ENCODE measurements around the gene SLC25A21.
"Not testable (repeated sequence)": the region's sequence is repeated elsewhere in the genome, so short reads cannot be mapped to it uniquely, and the experiment has no call there.

Gene SLC25A21

DNA sequence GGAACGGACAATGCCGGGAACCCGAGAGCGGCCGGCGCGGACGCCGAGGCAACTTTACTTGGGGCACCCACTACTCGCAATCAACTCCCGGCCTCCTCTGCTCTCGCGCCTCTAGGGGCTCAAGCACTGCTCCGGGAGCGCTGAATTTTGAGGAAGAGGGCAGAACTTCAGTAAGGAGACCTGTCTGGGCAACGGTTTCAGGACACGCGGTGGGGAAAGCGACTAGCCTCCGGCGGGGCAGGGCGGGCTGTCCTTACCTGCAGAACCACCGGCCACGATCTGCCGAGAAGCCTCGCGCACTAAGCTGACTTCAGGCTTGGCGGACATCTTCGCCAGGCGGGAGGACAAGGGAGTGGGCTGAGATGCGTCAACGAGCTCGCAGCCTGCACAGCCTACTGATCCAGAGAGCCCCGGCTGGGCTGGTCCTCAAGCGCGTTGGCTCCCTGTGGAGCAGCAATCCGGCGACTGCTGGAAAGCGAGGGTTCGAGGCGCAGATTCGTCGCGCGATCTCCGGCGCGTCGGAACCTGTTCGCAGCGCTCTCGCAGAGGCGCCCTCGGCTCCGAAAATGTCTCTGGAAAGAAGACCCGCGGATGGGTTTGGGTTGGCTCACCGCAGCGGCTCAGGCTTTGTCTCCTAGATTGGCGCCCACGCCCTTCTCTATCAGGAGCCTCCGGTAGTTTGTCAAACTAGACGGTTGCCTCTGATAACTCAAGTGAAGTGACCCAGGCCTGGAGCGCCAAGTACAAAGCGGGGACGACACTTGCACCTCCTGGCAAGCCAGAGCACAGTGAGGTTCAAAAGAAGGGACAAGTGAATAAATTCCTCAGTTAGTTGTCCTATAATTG is at the start of gene SLC25A21:
Gene SLC25A21, minus strand, starts transcription at position 583 of the 846 bp plus-strand sequence.
- FAIRE-seq = no peak

- FAIRE-seq = no peak
These were observed 48.7 kb upstream of the SLC25A21 start for GRCh38 chr14:37221073-37221472.

- FAIRE-seq = no peak
These were observed 42.9 kb upstream of the SLC25A21 start for GRCh38 chr14:37215345-37215744.

DNA sequence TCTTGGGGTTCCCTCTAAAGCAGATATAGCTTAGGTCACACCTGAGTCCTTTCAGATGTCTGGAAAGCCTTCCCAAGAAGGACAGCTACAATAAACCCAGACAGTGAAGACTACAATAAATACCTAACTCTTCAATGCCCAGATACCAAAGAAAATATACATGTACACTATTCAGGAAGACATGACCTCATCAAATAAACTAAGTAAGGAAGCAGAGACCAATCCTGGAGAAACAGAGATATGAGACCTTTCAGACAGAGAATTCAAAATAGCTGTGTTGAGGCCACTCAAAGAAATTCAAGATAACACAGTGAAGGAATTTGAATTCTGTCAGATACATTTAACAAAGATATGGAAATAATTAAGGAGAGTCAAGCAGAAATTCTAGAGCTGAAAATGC is 40.6 kb upstream of the SLC25A21 start:
- FAIRE-seq = no peak

GRCh38 chr14:37210448-37210847 is 38.0 kb upstream of the SLC25A21 start:
- FAIRE-seq = no peak

DNA sequence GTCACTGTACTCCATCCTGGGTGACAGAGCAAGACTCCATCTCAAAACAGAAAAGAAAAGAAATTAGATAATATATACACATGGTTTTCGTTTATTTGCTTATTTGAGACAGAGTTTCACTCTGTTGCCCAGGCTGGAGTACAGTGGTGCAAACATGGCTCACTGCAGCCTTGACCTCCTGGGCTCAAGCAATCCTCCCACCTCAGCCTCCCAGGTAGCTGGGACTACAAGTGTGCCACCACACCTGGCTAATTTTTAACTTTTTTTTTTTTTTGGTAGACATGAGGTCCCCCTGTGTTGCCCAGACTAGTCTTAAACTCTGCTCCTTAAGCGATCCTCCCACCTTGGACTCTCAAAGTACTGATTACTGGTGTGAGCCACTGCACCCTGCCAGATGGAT is 37.2 kb upstream of the SLC25A21 start:
- FAIRE-seq = not testable (repeated sequence)

GRCh38 chr14:37205623-37206605 is 33.5 kb upstream of the SLC25A21 start:
- FAIRE-seq = not testable (repeated sequence)

DNA sequence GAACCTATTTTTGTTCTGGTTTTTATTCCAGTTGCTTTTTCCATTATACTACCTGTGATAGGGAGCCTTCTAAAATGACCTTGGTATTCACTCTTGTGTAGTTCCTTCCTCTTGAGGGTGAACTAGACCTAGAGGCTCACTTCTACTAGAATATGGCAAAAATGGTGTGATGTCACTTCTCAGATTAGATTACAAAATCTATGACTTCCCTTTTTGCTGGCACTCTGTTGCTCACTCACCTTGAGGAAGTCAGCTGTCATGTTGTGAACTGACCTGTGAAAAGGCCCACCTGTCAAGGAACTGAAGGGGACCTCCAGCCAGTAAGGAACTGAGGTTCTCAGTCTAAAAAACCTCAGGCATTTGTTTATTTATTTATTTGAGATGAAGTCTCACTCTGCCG is 31.0 kb upstream of the SLC25A21 start:
- no peak for FAIRE-seq

GRCh38 chr14:37202812-37203211 is 30.4 kb upstream of the SLC25A21 start:
- FAIRE-seq = no peak

DNA sequence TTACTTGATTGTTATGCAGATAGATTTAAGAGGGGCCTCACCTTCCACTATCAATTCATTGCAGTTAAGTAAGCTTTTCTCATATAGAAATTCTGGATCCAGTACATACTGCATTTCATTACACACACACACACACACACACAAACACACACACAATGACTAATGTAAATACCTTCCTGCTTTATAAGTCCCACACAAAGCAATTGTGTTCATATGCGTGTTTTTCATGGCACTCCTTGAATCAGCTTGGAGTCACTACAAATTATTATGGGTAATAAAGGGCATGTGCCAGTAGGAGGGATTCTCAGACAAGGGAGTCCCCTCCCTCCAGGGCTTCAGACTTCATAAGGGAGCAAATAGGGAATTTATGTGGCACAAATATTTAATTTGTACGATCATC is 29.9 kb upstream of the SLC25A21 start:
- FAIRE-seq = no peak

- FAIRE-seq = no peak
These were observed 29.3 kb upstream of the SLC25A21 start for GRCh38 chr14:37201724-37202123.

- FAIRE-seq = no peak
These were observed 26.5 kb upstream of the SLC25A21 start for GRCh38 chr14:37198907-37199306.

DNA sequence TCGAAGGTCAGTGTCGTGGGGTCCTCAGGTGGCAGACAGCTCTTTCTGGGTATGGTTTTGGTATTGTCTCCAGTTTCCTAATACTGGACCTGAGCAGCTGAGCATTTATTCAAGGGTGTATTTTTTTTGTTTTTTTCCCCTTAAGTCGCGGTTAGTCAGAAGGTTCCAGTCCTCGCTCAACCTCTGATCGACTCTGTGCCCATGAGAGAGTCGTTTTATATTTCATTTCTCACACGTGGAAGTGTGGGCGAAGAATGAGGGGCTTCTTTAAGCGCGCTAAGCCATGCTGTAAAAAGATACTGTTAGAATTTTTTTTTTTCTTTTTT is 25.8 kb upstream of the SLC25A21 start:
- no peak for FAIRE-seq

DNA sequence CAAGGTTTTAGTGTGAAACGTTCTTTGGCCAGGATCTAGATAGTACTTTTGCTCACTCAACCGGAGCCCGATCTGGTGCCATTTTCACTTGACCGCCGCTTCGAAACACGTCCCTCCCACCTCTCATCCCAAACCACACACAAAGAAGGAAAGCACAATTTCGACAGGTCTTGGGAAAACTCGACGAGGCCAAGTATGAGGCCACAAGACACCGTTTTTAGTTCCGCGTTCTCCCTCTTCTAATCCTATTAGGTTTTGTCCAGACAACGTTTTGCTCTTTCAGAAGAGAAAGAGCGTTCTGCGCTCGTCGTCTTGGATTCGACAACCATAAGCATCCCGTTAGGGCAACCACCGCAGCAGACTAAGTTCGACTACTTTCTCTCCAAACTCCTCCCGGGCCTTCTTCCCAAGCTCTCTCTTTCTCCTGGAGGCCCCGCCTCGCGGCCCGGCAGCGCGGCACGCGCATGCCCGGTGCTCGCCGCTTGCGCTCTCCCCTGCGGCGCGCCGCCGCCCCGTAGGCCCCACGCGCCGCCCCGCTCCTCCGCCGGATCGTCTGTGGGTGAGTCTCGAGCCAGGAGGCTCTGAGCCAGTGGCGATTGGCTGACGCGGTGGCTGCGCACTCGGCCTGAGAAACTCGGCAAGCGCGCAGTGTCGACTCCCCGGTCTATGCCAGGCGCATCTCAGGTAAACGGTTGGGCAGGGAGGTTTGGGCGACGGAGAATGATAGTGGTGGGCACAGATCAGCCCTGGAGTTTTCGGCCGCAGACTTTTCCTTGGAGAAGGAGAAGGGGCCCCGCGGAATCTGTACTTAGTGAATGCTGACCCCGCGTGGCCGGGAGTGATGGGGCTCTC is 25.2 kb upstream of the SLC25A21 start, which contains the start of gene MIPOL1:
Gene MIPOL1, plus strand, starts transcription at position 517 of the 852 bp plus-strand sequence. CDS start 49,952 bp downstream, outside the sequence.
- FAIRE-seq = no peak

- FAIRE-seq = peak; percentile 33
These were observed 24.4 kb upstream of the SLC25A21 start for GRCh38 chr14:37196604-37197420.

- FAIRE-seq = no peak
These were observed 22.9 kb upstream of the SLC25A21 start for GRCh38 chr14:37195327-37195726.

DNA sequence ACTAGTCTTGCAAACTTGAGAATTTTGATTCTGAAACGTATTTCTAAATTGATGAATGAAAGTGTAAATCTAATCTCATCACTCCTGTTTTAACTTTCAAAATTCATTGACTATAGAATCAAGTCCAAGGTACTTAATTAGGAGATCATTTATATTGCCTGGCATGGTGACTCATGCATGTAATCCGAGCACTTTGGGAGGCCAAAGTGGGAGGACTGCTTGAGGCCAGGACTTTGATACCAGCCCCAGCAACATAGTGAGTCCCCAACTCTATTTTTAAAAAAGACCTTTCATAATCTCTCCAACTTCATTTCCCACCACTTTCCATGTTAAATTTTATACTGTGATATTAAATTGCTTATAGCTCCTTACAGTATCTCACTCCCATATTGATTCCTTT is 22.3 kb upstream of the SLC25A21 start:
- FAIRE-seq = no peak

DNA sequence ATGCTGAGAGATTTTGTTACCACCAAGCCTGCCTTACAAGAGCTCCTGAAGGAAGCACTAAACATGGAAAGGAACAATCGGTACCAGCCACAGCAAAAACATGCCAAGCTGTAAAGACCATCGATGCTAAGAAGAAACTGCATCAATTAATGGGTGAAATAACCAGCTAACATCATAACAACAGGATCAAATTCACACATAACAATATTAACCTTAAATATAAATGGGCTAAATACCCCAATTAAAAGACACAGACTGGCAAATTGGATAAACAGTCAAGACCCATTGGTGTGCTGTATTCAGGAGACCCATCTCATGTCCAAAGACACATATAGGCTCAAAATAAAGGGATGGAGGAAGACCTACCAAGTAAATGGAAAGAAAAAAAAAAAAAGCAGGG is 17.3 kb upstream of the SLC25A21 start:
- FAIRE-seq = not testable (repeated sequence)

DNA sequence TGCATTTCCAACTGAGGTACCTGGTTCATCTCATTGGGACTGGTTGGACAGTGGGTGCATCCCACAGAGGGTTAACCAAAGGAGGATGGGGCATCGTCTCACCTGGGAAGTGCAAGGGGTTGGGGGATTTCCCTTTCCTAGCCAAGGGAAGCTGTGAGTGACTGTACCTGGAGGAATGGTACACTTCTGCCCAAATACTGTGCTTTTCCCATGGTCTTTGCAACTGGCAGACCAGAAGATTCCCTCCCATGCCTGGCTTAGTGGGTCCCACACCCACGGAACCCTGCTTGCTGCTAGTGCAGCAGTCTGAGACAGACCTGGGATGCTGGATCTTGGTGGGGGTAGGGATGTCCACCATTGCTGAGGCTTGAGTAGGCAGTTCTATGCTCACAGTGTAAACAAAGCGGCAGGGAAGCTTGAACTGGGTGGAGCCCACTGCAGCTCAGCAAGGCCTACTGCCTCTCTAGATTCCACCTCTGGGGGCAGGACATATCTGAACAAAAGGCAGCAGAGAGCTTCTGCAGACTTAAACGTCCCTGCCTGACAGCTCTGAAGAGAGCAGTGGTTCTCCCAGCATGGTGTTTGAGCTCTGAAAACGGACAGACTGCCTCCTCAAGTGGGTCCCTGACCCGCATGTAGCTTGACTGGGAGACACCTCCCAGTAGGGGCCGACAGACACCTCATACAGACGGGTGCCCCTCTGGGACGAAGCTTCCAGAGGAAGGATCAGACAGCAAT is 15.6 kb upstream of the SLC25A21 start:
- FAIRE-seq = not testable (repeated sequence)

- no peak for FAIRE-seq
These were observed 14.9 kb upstream of the SLC25A21 start for GRCh38 chr14:37187294-37187693.

DNA sequence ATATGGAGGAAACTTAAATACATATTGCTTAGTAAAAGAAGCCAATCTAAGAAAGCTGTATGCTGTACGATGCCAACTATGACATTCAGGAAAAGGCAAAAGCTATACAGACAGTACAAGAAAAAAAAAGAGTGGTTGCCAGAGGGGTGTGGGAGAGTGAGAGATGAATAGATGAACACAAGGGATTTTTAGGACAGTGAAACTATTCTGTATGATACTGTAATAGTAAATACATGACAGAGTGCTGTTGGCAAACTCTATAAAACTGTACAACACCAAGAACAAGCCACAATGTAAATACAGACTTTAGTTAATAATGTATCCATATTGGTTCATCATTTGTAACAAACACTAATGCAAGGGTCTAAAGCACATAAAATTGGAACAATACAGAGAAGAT is 14.5 kb upstream of the SLC25A21 start:
- FAIRE-seq = no peak
